Kidney glomerular epithelial cell (primary cell): ENCODE results near the gene SPATA31E1.
"Not testable (repeated sequence)": the region's sequence is repeated elsewhere in the genome, so short reads cannot be mapped to it uniquely, and the experiment has no call there.

Source experiments
- DNase-seq: peaks from one replicate; lab custom pipeline; 2025; lab: John Stamatoyannopoulos, UW

Gene SPATA31E1

DNA sequence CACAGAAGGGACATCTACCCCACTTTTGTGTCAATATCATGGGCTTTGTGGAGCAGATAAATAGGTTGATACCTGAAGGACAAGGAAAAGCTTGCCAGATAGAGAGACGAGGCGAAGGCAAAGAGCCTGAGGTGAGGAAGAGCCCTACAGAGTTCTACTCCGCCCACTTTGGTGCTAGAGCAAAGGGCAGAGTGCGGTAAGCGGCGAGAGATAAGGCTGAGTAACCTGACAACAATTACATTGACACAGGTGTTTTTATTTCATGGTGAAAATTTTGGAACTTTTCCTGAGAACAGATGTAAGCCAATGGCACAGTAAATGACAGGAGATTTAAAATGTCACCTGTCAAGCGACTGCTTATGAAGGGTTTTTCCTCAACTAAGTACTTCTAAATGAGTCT lies 51.8 kb downstream of the SPATA31E1 start:
- DNase-seq, result not testable (repeated sequence)

DNA sequence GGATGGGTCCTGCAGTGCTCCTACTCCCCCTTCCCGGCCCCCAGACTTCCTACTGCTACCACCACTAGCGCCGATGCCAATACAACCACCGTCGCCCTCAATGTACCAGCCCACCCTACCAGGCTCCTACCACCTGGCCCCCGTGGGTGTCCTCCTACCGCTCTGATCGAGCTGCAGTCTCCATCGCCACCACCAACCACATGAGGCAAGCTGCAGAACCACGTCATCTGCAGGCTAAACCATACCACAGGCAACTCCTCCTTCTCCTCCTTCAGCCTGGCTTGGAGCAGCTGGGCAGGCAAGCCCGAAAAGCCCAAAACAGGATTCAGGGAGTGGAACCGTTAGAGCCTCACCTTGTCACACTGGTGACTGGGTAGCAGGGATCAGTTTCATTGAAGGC lies 54.7 kb downstream of the SPATA31E1 start:
- not testable (repeated sequence) for DNase-seq

DNA sequence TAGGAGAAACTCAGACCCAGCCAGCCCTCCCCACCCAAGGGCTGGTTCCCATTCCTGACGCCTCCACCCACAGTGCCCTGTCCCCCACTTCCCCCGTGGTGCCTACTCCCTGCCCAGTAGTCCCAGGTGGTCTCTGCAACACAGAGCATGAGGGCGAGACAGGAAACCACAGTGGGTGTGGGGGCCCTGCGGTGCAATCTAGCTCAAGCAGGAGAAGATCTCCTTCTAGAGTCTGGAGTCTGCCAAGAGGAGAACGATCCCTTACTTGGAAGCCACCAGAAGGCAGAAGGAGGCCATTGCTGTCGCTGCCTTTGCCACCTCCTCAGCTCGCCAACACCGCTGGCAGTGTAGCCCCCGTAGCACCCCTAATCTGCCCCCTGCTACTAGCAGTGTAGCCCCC lies 55.2 kb downstream of the SPATA31E1 start:
- not testable (repeated sequence) for DNase-seq

DNA sequence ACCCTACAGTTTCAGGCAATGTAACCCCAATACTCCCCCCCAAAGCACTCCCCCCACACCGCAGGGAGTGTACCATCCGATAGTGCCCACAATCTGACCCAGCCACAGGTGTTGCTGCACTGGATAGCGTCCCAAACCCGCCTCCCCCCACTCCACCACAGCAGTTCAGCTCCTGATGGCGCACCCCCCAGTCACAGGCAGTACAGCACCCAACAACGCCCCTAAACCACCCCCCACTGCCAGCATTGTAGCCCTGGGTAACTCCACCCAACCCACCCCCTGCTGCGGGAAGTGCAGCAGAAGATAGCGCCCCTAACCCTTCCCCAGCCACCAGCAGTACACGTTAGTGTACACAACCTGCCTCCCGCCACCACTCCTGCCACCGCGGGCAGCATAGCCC lies 55.7 kb downstream of the SPATA31E1 start:
- not testable (repeated sequence) for DNase-seq
